Measurements from ENCODE around the gene DYNLRB1. TPM values are rescaled to one million over a fixed set of nuclear protein-coding genes. Genes with fewer than 3 reads are reported as not detected.

The DYNLRB1 gene
- total RNA-seq, 1 donor from 2014 or later: 193 TPM

DNA sequence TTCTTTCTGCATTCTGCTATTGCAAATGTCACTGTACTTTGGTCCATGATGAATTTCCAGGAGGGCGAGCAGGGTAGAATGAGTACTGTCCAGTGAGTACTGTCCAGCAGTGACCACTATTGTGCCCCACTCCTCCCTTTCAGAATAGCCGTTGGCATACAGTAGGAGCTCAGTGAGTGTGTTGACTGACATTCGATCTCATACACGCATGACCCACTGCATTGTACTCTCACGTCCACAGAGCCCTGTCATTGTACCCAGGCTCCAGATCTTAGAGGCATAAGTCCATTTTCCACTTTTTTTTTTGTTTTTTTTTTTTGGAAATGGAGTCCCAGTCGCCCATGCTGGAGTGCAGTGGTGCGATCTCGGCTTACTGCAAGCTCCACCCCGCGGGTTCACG is 8.2 kb downstream of the DYNLRB1 start:
- no peak overlapping the region for H3K4me3 ChIP-seq (ENCODE audit: low read depth, low read length)
- TF ChIP-seq, protein P1, sequence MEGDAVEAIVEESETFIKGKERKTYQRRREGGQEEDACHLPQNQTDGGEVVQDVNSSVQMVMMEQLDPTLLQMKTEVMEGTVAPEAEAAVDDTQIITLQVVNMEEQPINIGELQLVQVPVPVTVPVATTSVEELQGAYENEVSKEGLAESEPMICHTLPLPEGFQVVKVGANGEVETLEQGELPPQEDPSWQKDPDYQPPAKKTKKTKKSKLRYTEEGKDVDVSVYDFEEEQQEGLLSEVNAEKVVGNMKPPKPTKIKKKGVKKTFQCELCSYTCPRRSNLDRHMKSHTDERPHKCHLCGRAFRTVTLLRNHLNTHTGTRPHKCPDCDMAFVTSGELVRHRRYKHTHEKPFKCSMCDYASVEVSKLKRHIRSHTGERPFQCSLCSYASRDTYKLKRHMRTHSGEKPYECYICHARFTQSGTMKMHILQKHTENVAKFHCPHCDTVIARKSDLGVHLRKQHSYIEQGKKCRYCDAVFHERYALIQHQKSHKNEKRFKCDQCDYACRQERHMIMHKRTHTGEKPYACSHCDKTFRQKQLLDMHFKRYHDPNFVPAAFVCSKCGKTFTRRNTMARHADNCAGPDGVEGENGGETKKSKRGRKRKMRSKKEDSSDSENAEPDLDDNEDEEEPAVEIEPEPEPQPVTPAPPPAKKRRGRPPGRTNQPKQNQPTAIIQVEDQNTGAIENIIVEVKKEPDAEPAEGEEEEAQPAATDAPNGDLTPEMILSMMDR (conservative IDR thresholded peaks at IDR 0.05; ENCODE audit: low read depth, low read length): no peak
- DNase-seq (ENCODE audit: low read depth): no peak

DNA sequence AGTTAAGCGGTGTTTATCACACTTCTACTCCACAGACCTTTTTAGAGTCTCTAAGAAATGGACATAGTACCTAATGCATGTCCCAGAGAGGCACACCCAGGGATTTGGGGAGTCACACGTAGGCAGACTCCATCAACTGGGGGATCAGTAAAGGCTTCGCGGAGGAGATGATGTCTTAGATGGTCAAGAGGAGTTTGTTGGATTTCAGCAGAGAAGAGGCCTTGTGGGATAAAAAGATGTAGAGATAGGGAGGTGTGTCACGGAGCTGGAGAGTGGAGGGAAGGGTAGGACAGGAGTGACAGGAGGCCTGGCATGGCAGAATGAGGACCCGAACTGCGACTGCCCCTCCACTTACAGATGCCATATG is 9.1 kb downstream of the DYNLRB1 start:
- no peak for DNase-seq (ENCODE audit: low read depth)
- no peak overlapping the region for H3K4me3 ChIP-seq (ENCODE audit: low read depth, low read length)
- TF ChIP-seq, protein P1 (conservative IDR thresholded peaks at IDR 0.05; ENCODE audit: low read depth, low read length): no peak

DNA sequence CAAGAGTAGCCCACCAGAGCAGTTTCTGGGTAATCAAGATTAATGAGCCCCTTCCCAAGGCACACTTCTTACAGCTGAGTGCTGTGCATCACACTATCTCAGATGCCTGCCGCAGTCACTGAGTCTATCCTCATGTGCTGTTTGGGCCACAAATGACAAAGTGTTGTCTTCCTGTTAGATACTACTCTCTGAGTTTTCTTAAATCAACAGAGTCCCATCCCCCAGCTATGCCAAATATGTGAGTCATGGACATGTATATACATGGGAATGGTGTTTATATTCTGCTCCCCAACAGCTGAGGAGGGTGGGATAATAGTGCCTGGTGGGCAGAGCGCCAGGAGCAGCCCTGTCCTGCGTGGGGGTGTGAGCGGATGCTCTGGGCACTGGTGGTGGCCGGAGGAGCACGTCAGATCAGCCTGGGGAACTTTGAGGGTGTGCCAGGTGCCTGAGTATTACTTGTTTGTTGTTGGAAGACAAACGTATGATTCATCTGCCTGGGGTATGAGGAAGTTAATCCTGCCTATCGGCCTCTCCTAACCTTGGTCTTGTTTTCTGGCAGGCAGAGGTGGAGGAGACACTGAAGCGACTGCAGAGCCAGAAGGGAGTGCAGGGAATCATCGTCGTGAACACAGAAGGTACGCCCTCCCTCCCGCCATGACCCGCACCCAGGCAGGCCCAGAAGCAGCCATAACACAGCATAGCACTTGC is 9.6 kb downstream of the DYNLRB1 start:
- peak; percentile 97 for DNase-seq (ENCODE audit: low read depth)
- TF ChIP-seq, protein P1 (conservative IDR thresholded peaks at IDR 0.05; ENCODE audit: low read depth, low read length): no peak
- no peak overlapping the region for H3K4me3 ChIP-seq (ENCODE audit: low read depth, low read length)

DNA sequence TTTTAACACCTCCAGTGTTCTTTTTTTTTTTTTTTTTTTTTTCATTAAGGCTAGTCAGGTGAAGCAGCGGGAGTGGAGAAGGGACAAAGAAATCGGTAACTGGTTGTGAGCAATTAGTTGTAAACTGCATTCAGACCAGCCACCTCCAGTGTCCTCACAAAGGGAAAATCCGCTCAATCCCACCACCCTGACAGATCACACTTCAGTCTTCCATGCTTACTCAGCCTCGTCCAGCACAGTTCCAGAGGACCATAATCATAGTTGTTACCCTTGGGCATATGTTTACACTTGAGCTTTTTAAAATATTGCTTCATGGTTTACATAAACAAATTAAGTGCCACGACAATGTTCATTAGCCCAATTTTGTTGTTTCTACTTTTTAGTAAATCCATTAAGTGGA is 10.2 kb downstream of the DYNLRB1 start:
- no peak overlapping the region for H3K4me3 ChIP-seq (ENCODE audit: low read depth, low read length)
- TF ChIP-seq, protein P1 (conservative IDR thresholded peaks at IDR 0.05; ENCODE audit: low read depth, low read length): no peak
- no peak for DNase-seq (ENCODE audit: low read depth)

DNA sequence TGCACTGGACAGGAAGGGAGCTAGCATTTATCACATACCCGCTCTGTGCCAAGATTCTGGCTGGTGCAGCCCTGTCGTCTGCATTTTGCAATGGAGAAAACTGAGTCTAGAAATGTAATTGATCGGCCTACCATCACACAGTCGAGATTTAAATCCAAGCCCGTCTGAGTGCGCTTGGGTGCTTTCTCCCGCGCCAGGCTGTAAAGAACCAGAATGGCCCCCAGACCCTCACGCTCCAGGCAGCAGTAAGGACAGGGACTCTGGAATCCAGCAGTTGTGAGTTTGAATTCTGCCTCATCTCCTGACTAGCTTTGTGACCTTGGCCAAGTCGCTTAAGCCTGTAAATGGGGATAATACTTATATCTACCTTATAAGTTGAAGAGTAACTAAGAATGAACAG is 10.8 kb downstream of the DYNLRB1 start:
- DNase-seq (ENCODE audit: low read depth): no peak
- no peak overlapping the region for H3K4me3 ChIP-seq (ENCODE audit: low read depth, low read length)
- TF ChIP-seq, protein P1 (conservative IDR thresholded peaks at IDR 0.05; ENCODE audit: low read depth, low read length): no peak

DNA sequence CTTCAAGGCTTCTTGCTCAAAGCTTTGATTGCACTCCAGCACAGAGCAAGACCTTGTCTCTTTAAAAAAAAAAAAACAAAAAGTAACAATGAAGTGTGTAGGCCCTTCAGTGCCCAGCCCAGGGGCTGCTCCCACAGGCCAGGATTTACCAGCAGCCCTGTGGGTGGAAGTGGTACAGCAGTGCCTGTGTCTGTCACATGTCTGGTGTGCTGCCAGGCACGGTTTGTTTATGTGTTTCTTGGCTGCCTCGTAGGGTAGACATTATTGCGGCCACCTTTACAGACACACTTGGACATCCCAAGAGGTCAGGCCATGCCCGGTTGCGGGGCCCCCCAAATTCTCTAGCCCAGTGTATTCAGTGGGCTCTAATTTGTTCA is 12.7 kb downstream of the DYNLRB1 start:
- H3K4me3 ChIP-seq (ENCODE audit: low read depth, low read length): no peak overlapping the region
- TF ChIP-seq, protein P1 (conservative IDR thresholded peaks at IDR 0.05; ENCODE audit: low read depth, low read length): peak; percentile 14
- no peak for DNase-seq (ENCODE audit: low read depth)

DNA sequence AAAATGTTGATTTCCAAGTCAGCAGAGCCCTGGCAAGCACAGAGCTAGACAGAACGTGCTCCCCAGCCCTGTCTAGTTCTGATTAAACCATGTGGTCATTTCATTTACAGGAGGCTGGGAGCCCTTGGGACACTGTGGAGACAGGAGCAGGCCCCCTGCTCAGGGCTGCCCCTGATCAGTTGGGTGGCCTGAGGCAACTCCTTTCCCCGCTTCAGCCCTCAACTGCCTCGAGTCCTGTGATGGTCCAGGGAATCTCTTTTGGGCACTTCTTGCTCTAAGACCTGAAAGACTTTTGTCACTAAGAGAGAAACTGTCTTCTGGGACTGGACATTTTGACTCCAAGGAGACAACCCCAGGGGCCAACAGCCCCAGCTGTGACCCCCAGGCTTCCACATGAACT is 13.5 kb downstream of the DYNLRB1 start:
- no peak overlapping the region for H3K4me3 ChIP-seq (ENCODE audit: low read depth, low read length)
- DNase-seq (ENCODE audit: low read depth): no peak
- TF ChIP-seq, protein P1 (conservative IDR thresholded peaks at IDR 0.05; ENCODE audit: low read depth, low read length): no peak
